Astrocyte (in vitro differentiated cells and primary cell): Measurements from ENCODE around the gene LRRFIP1. TPM values are rescaled to one million over a fixed set of nuclear protein-coding genes. Genes with fewer than 3 reads are reported as not detected.
"Not testable (repeated sequence)": the region's sequence is repeated elsewhere in the genome, so short reads cannot be mapped to it uniquely, and the experiment has no call there.

ENCODE experiments used
- DNase-seq: peaks from one replicate; pipeline ENCODE4 v3.0.0-alpha.2; 2010; ENCODE audit warnings: low read depth
- FAIRE-seq: peaks from 2 replicates; lab custom pipeline; 2011; peaks lifted over from hg19 to GRCh38; lab: Jason Lieb, UNC
- H2AFZ ChIP-seq: 2 replicates; pipeline ENCODE4 v1.6.0; 2012; ENCODE audit warnings: low read depth, low read length, inconsistent platforms
- H3K27ac ChIP-seq: 2 replicates; pipeline ENCODE4 v1.5.1; 2011; ENCODE audit warnings: low read depth, low read length, inconsistent platforms
- H3K27me3 ChIP-seq: 2 replicates; pipeline ENCODE4 v1.6.0; 2011; ENCODE audit warnings: low read length, inconsistent platforms; ENCODE audit not compliant: insufficient read depth
- H3K36me3 ChIP-seq: 2 replicates; pipeline ENCODE4 v1.5.1; 2011; ENCODE audit warnings: low read length, inconsistent platforms; ENCODE audit not compliant: insufficient read depth
- H3K4me1 ChIP-seq: 2 replicates; pipeline ENCODE4 v1.5.1; 2011; ENCODE audit warnings: low read length, inconsistent platforms; ENCODE audit not compliant: insufficient read depth
- H3K4me2 ChIP-seq: 2 replicates; pipeline ENCODE4 v1.6.0; 2012; ENCODE audit warnings: low read length, inconsistent platforms
- H3K4me3 ChIP-seq: 2 replicates; pipeline ENCODE4 v1.5.1; 2011; ENCODE audit warnings: low read depth, mild to moderate bottlenecking, low read length, inconsistent platforms; ENCODE audit not compliant: insufficient read depth
- H3K79me2 ChIP-seq: 2 replicates; pipeline ENCODE4 v1.6.0; 2012; ENCODE audit warnings: mild to moderate bottlenecking, low read length, inconsistent platforms; ENCODE audit not compliant: insufficient read depth
- H3K9ac ChIP-seq: 2 replicates; pipeline ENCODE4 v1.6.0; 2012; ENCODE audit warnings: mild to moderate bottlenecking, low read length, inconsistent platforms
- H3K9me3 ChIP-seq: 2 replicates; pipeline ENCODE4 v1.5.1; 2012; ENCODE audit warnings: low read depth, mild to moderate bottlenecking, low read length, inconsistent platforms; ENCODE audit not compliant: insufficient read depth
- H4K20me1 ChIP-seq: 2 replicates; pipeline ENCODE4 v1.6.0; 2012; ENCODE audit warnings: low read length, inconsistent platforms; ENCODE audit not compliant: insufficient read depth
- H3K27ac Mint-ChIP-seq: one replicate; pipeline ENCODE4 v1.8.0; 2021; ENCODE audit warnings: mild to moderate bottlenecking, mixed read lengths; ENCODE audit not compliant: unreplicated experiment
- H3K27me3 Mint-ChIP-seq: one replicate; pipeline ENCODE4 v1.8.0; 2021; ENCODE audit warnings: low read depth, mixed read lengths; ENCODE audit not compliant: unreplicated experiment
- H3K36me3 Mint-ChIP-seq: one replicate; pipeline ENCODE4 v1.8.0; 2021; ENCODE audit warnings: low read depth, mixed read lengths; ENCODE audit not compliant: unreplicated experiment
- H3K4me1 Mint-ChIP-seq: one replicate; pipeline ENCODE4 v1.8.0; 2021; ENCODE audit warnings: low read depth, mixed read lengths; ENCODE audit not compliant: unreplicated experiment
- H3K4me3 Mint-ChIP-seq: one replicate; pipeline ENCODE4 v1.8.0; 2021; ENCODE audit warnings: mild to moderate bottlenecking, moderate library complexity, mixed read lengths; ENCODE audit not compliant: unreplicated experiment
- H3K9me3 Mint-ChIP-seq: one replicate; pipeline ENCODE4 v1.8.0; 2021; ENCODE audit warnings: mild to moderate bottlenecking, mixed read lengths; ENCODE audit not compliant: unreplicated experiment
- CTCF ChIP-seq: IDR thresholded peaks from 2 replicates; pipeline ENCODE4 v1.5.1; 2011; ENCODE audit warnings: low read depth, mild to moderate bottlenecking, inconsistent platforms, low read length, moderate library complexity; ENCODE audit not compliant: insufficient read depth
- EZH2 ChIP-seq: IDR thresholded peaks from 2 replicates; pipeline ENCODE4 v1.6.1; 2012; ENCODE audit warnings: mild to moderate bottlenecking, low read length, inconsistent platforms; ENCODE audit not compliant: insufficient read depth
- total RNA-seq: library from RNA; stranded (reverse); gene quantifications from 2 replicates; pipeline ENCODE4 v1.2.1, GENCODE V29; 2021

Gene LRRFIP1
- total RNA-seq, 1 donor from 2014 or later: 83.3 TPM

- peaks cover 51% of the 10 kb centered on the region for H3K36me3 ChIP-seq
- DNase-seq: no peak
- peaks cover 8% of the 10 kb centered on the region for H3K4me1 Mint-ChIP-seq
- H3K79me2 ChIP-seq: peaks cover 35% of the 10 kb centered on the region
- no peak overlapping the region for H3K4me3 Mint-ChIP-seq
- H3K9ac ChIP-seq: no peak overlapping the region
- H3K4me1 ChIP-seq: no peaks in the 10 kb centered on the region
- H3K9me3 ChIP-seq: no peaks in the 10 kb centered on the region
- no peaks in the 10 kb centered on the region for H3K9me3 Mint-ChIP-seq
- peaks cover 35% of the 10 kb centered on the region for H4K20me1 ChIP-seq
- no peaks in the 10 kb centered on the region for H3K27me3 Mint-ChIP-seq
- no peak for FAIRE-seq
- peaks cover 29% of the 10 kb centered on the region for H3K36me3 Mint-ChIP-seq
- no peak overlapping the region for H3K27ac Mint-ChIP-seq
- no peak overlapping the region for H3K27ac ChIP-seq
- H3K4me3 ChIP-seq: no peak overlapping the region
- no peaks in the 10 kb centered on the region for H3K27me3 ChIP-seq
- no peak overlapping the region for H3K4me2 ChIP-seq
- TF ChIP-seq CTCF (no peak), EZH2 (no peak)
- no peak overlapping the region for H2AFZ ChIP-seq
These were observed 122.6 kb downstream of the LRRFIP1 start for GRCh38 chr2:237749961-237750360.

- not testable (repeated sequence) for H3K4me2 ChIP-seq, H3K27ac Mint-ChIP-seq, H3K9me3 Mint-ChIP-seq, FAIRE-seq, H3K4me1 ChIP-seq, H3K27ac ChIP-seq, H3K4me1 Mint-ChIP-seq, H3K4me3 Mint-ChIP-seq, H2AFZ ChIP-seq, H3K4me3 ChIP-seq, H3K9ac ChIP-seq, H3K27me3 ChIP-seq, H3K9me3 ChIP-seq, H3K27me3 Mint-ChIP-seq, DNase-seq
- peaks cover 37% of the 10 kb centered on the region for H4K20me1 ChIP-seq
- peaks cover 31% of the 10 kb centered on the region for H3K36me3 Mint-ChIP-seq
- peaks cover 51% of the 10 kb centered on the region for H3K36me3 ChIP-seq
- H3K79me2 ChIP-seq: peaks cover 33% of the 10 kb centered on the region
These were observed 123.1 kb downstream of the LRRFIP1 start for GRCh38 chr2:237750441-237750840.

GRCh38 chr2:237752761-237753165 is 125.4 kb downstream of the LRRFIP1 start:
- peaks cover 53% of the 10 kb centered on the region for H3K36me3 ChIP-seq

More at GRCh38 chr2:237752761-237753165, 125.4 kb downstream of the LRRFIP1 start:
- H3K27ac ChIP-seq: no peak overlapping the region
- TF ChIP-seq EZH2: no peak
- no peak for TF ChIP-seq CTCF
- H2AFZ ChIP-seq: no peak overlapping the region
- no peak for DNase-seq
- Mint-ChIP-seq H3K4me3 (no peak overlapping the region), H3K4me1 (peaks cover 8% of the 10 kb centered on the region), H3K27me3 (no peaks in the 10 kb centered on the region), H3K27ac (no peak overlapping the region), H3K36me3 (peaks cover 45% of the 10 kb centered on the region), H3K9me3 (no peaks in the 10 kb centered on the region)
- H3K9me3 ChIP-seq: no peaks in the 10 kb centered on the region
- peaks cover 16% of the 10 kb centered on the region for H4K20me1 ChIP-seq
- no peaks in the 10 kb centered on the region for H3K27me3 ChIP-seq
- no peak overlapping the region for H3K4me3 ChIP-seq
- H3K4me2 ChIP-seq: no peak overlapping the region
- H3K9ac ChIP-seq: no peak overlapping the region
- no peaks in the 10 kb centered on the region for H3K4me1 ChIP-seq
- FAIRE-seq: no peak
- peaks cover 13% of the 10 kb centered on the region for H3K79me2 ChIP-seq
